NB4 (cell line): ENCODE results near the gene CA10.

ENCODE experiments used
- DNase-seq: peaks from one replicate; pipeline ENCODE4 v3.0.0; 2010; ENCODE audit warnings: low read depth
- H3K4me3 ChIP-seq: one replicate; pipeline ENCODE4 v1.5.1; 2011; ENCODE audit warnings: mild to moderate bottlenecking, low read depth, low read length, moderate library complexity
- MYC ChIP-seq: IDR thresholded peaks from 2 replicates; pipeline ENCODE4 v1.6.1; 2011; ENCODE audit warnings: low read depth, low read length
- POLR2A ChIP-seq: IDR thresholded peaks from 2 replicates; pipeline ENCODE4 v1.6.1; 2011; ENCODE audit warnings: mild to moderate bottlenecking; ENCODE audit not compliant: insufficient read length; ENCODE audit errors: extremely low read depth
- TF ChIP-seq, protein P1 (sequence below): IDR thresholded peaks from 2 replicates; pipeline ENCODE4 v1.6.1; 2011; ENCODE audit warnings: low read depth, low read length
- TF ChIP-seq, protein P2 (sequence below): IDR thresholded peaks from one replicate; pipeline ENCODE4 v1.5.1; 2012; ENCODE audit warnings: low read depth, low read length

CA10 gene

DNA sequence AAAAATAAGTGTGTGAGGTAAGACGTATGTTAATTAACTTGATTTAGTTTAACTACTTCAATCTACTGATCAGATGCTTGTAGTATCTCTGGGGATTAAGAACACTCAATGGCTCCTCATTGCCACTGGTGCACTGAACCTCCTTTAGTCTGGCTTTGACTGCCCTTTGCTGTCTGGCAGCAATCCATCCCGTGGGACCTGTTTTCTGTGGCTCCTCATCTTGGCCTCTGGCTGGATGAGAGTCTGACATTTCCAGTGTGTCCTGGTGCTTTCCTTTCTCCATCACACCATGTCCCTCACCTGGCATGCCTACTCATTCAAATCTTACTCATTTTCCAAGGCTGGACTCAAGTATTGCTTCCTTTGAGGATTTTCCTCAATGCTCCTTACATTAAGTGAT, 212.2 kb downstream of the CA10 start:
- DNase-seq: no peak
- TF ChIP-seq, protein P1, sequence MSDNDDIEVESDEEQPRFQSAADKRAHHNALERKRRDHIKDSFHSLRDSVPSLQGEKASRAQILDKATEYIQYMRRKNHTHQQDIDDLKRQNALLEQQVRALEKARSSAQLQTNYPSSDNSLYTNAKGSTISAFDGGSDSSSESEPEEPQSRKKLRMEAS: no peak
- TF ChIP-seq, protein P2, sequence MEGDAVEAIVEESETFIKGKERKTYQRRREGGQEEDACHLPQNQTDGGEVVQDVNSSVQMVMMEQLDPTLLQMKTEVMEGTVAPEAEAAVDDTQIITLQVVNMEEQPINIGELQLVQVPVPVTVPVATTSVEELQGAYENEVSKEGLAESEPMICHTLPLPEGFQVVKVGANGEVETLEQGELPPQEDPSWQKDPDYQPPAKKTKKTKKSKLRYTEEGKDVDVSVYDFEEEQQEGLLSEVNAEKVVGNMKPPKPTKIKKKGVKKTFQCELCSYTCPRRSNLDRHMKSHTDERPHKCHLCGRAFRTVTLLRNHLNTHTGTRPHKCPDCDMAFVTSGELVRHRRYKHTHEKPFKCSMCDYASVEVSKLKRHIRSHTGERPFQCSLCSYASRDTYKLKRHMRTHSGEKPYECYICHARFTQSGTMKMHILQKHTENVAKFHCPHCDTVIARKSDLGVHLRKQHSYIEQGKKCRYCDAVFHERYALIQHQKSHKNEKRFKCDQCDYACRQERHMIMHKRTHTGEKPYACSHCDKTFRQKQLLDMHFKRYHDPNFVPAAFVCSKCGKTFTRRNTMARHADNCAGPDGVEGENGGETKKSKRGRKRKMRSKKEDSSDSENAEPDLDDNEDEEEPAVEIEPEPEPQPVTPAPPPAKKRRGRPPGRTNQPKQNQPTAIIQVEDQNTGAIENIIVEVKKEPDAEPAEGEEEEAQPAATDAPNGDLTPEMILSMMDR: no peak
- no peak for TF ChIP-seq MYC
- no peak for TF ChIP-seq POLR2A
- no peak overlapping the region for H3K4me3 ChIP-seq

DNA sequence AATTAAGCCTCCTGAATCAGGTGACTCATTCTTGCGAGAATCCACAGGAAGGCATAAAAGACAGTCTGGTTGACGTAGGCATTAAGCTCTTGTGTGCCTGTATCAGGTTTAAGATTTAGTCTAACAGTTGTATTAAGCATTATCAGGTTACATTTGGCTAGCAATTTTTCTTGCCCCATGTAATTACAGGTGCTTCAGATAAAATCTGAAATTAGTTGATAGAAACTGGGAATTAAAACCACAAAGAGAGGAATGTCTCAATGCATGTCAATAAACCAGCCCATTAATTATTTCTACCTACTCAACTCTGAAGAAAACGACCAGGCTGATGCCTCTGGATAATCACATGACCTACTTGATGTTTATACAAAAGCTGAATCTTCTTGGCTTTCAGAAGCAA, 217.2 kb downstream of the CA10 start:
- no peak overlapping the region for H3K4me3 ChIP-seq
- DNase-seq: no peak
- TF ChIP-seq, protein P2: no peak
- TF ChIP-seq, protein P1: no peak
- TF ChIP-seq MYC: no peak
- no peak for TF ChIP-seq POLR2A

DNA sequence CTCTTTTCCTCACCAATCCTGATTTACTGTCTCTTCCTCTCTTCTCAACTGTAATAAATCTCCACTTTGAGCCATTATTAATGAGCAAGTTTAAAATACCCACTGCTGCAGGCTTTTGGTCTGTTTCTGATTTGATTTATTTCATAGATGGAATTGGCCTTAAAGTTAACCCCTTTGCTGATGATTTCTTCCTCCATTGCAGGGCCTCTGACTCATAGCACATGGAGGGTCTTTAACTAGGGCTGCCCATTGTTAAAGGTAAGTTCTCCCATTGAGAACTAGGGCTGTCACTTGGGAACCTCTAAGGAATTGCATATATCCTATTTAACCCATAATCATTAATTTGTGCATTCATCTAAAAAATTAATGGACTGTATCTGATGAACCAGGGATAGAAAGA, 221.2 kb downstream of the CA10 start:
- TF ChIP-seq, protein P2: no peak
- TF ChIP-seq MYC (no peak), POLR2A (no peak)
- TF ChIP-seq, protein P1: no peak
- H3K4me3 ChIP-seq: no peak overlapping the region
- no peak for DNase-seq

DNA sequence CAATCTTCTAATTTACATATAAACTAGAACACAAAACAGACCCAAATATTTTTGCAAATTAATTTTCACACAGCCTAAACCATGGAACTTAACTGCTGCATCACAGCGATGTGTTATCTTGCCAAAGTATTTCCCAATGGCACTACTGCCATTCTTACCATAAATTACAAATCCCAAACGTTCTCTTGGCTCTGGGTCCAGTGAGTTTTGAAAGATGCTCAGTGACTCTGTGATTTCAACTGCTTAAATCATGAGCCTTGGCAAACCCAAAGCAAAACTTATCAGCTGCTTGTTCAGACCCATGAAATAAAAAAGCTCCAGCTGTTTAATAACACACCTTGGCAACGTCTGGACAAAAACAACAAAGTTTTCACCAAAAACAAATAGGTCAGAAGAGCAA, 223.0 kb downstream of the CA10 start:
- H3K4me3 ChIP-seq: no peak overlapping the region
- TF ChIP-seq, protein P1: no peak
- TF ChIP-seq POLR2A: no peak
- TF ChIP-seq, protein P2: no peak
- no peak for TF ChIP-seq MYC
- no peak for DNase-seq

DNA sequence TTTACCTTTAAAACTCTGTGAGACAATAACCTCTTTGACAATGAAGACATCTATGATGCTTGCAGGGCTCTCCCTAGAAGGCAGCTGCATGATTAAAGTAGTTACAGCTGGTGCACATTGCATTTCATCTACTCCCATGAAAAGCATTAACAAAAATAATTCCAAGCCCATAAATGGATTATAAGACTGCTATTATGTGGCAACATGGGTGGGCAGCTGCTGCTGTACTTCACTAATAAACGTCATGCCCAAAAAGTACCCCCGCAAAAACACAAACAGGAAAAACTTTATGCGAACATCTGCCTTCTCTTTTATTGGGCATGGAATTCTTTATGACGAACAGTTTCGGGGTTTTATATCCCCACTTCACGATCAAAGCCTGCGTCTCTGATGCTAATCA, 224.9 kb downstream of the CA10 start:
- H3K4me3 ChIP-seq: no peak overlapping the region
- TF ChIP-seq, protein P1: no peak
- TF ChIP-seq MYC (no peak), POLR2A (no peak)
- TF ChIP-seq, protein P2: no peak
- no peak for DNase-seq

DNA sequence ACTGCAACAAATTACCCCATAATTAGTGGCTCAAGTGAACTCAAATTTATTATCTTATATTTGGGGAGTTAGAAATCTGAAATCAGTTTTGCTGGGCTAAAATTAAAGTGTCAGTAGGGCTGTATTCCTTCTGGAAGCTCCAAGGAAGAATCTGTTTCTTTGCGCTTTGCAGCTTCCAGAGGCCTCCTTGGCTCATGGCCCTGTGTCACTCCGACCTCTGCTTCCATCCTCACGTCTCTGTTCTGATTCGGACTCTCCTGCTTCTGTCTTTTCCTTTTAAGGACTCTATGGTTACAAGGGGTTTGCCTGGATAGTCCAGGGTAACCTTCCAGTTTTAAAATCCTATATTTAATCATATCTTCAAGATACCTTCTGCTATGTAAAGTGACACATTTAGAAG, 232.1 kb downstream of the CA10 start:
- H3K4me3 ChIP-seq: no peak overlapping the region
- DNase-seq: no peak
- TF ChIP-seq POLR2A: no peak
- TF ChIP-seq, protein P1: no peak
- TF ChIP-seq, protein P2: no peak
- TF ChIP-seq MYC: no peak
